Trophoblast cell (in vitro differentiated cells and primary cell): ENCODE measurements around the gene ERBB3.

Source experiments
- DNase-seq, 2 donors: peaks; one replicate each; pipeline ENCODE4 v3.0.0-alpha.2; 2016
- H2AFZ ChIP-seq: 2 replicates; pipeline ENCODE4 v1.6.1; 2013; ENCODE audit warnings: low read length, moderate library complexity, mild to moderate bottlenecking; ENCODE audit not compliant: insufficient read depth, poor library complexity
- H2AK5ac ChIP-seq: 2 replicates; pipeline ENCODE4 v1.6.1; 2013; ENCODE audit warnings: mild to moderate bottlenecking, low read length
- H2BK120ac ChIP-seq: 2 replicates; pipeline ENCODE4 v1.6.1; 2013; ENCODE audit warnings: low read length, mild to moderate bottlenecking, moderate library complexity; ENCODE audit not compliant: insufficient read depth, poor library complexity
- H2BK12ac ChIP-seq: 2 replicates; pipeline ENCODE4 v1.6.1; 2013; ENCODE audit warnings: mild to moderate bottlenecking, low read length, moderate library complexity
- H2BK5ac ChIP-seq: 2 replicates; pipeline ENCODE4 v1.6.1; 2013; ENCODE audit warnings: low read length, low read depth, moderate library complexity, mild to moderate bottlenecking; ENCODE audit not compliant: poor library complexity
- H3K14ac ChIP-seq: 2 replicates; pipeline ENCODE4 v1.6.1; 2013; ENCODE audit warnings: mild to moderate bottlenecking, low read length
- H3K18ac ChIP-seq: 2 replicates; pipeline ENCODE4 v1.6.1; 2013; ENCODE audit warnings: mild to moderate bottlenecking, low read length
- H3K23ac ChIP-seq: 2 replicates; pipeline ENCODE4 v1.6.1; 2013; ENCODE audit warnings: low read length
- H3K27ac ChIP-seq: 2 replicates; pipeline ENCODE4 v1.5.1; 2013; ENCODE audit warnings: low read depth, mild to moderate bottlenecking, inconsistent platforms, low read length, moderate library complexity
- H3K27me3 ChIP-seq: 2 replicates; pipeline ENCODE4 v1.6.1; 2013; ENCODE audit warnings: inconsistent platforms, mild to moderate bottlenecking, low read length, moderate library complexity; ENCODE audit not compliant: insufficient read depth
- H3K36me3 ChIP-seq, 2 experiments: 1 replicate in 1 of 2; 2 replicates in 1 of 2; pipeline ENCODE4 v1.6.1; 2013; ENCODE audit warnings: low read length in 2 of 2, mild to moderate bottlenecking in 2 of 2, moderate library complexity in 1 of 2; ENCODE audit not compliant: insufficient read depth in 2 of 2, control insufficient read depth in 1 of 2
- H3K4ac ChIP-seq: 2 replicates; pipeline ENCODE4 v1.6.1; 2013; ENCODE audit warnings: low read depth, mild to moderate bottlenecking, low read length, moderate library complexity
- H3K4me1 ChIP-seq, 2 experiments: 1 replicate in 1 of 2; 2 replicates in 1 of 2; pipeline ENCODE4 v1.6.1; 2013; ENCODE audit warnings: low read length in 2 of 2, mild to moderate bottlenecking in 2 of 2, moderate library complexity in 1 of 2; ENCODE audit not compliant: insufficient read depth in 2 of 2, control insufficient read depth in 1 of 2
- H3K4me2 ChIP-seq: 2 replicates; pipeline ENCODE4 v1.6.1; 2013; ENCODE audit warnings: inconsistent platforms, mild to moderate bottlenecking, low read length, moderate library complexity
- H3K4me3 ChIP-seq: 2 replicates; pipeline ENCODE4 v1.5.1; 2013; ENCODE audit warnings: mild to moderate bottlenecking, low read depth, low read length, inconsistent platforms
- H3K79me1 ChIP-seq: one replicate; pipeline ENCODE4 v1.6.1; 2013; ENCODE audit warnings: low read length
- H3K79me2 ChIP-seq: 2 replicates; pipeline ENCODE4 v1.6.1; 2013; ENCODE audit warnings: low read length, mild to moderate bottlenecking; ENCODE audit not compliant: control insufficient read depth, insufficient read depth, poor library complexity
- H3K9ac ChIP-seq: 2 replicates; pipeline ENCODE4 v1.6.1; 2013; ENCODE audit warnings: mild to moderate bottlenecking, low read length
- H3K9me3 ChIP-seq: 2 replicates; pipeline ENCODE4 v1.6.1; 2013; ENCODE audit warnings: low read depth, mild to moderate bottlenecking, control low read depth, inconsistent platforms, low read length; ENCODE audit not compliant: insufficient read depth
- H4K12ac ChIP-seq: 2 replicates; pipeline ENCODE4 v1.6.1; 2013; ENCODE audit warnings: low read depth, mild to moderate bottlenecking, low read length, moderate library complexity
- H4K8ac ChIP-seq: 2 replicates; pipeline ENCODE4 v1.6.1; 2013; ENCODE audit warnings: low read depth, mild to moderate bottlenecking, low read length, moderate library complexity
- H4K91ac ChIP-seq: one replicate; pipeline ENCODE4 v1.6.1; 2013; ENCODE audit warnings: low read depth, mild to moderate bottlenecking, low read length, moderate library complexity
- WGBS: extraction: QIAGEN DNeasy Blood & Tissue Kit; methylation state at CpG from one replicate; pipeline ENCODE4 v1.1.7; 2013; ENCODE audit warnings: missing lambda C conversion rate; ENCODE audit not compliant: insufficient read length, insufficient coverage; ENCODE audit errors: extremely low coverage; 5-methylcytosine and 5-hydroxymethylcytosine counted together

ERBB3 gene

DNA sequence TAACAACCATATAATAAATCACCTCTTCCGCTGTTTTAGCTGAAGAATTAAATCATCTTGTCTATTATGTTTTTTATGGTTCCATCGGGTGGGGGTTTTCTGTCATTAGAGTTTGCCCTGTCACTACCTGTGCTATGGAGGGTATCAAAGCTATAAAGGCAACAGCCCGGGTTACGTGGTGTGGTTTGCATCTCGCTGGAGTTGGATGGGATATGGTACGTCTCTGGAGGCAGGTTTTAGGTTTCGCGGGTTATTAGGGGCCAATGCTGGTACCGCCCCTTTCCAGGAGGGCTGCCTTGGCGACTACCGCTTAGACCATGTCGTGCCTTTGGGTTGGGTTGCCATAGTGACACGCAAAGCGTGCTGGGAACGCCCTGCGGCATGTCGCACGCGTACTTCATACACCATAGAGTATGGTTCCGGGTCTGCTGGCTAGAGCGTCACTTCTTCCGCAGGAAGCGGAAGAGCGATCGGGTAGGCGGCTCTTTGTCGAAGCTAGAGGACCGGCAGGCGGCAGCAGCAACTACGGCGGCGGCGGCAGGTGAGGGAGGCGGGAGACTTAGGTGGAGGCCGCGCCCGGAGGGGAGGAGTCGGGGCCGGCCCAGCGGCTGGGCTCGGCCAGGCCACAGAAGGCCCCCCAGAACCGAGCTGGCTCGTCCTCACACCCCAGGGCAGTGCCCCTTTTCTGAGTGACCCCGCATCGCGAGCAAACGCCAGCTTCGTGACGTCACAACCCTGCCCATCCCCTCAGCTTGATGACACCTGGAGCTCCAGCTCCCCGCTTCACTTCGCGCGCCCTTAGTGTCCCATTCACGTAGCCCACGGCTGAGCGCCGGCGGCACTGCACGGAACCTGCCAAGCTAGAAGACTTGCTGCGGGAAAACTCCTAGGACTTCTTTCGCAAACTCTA is 38.1 kb downstream of the ERBB3 start, which contains the start of gene ZC3H10:
ZC3H10 (plus strand) TSS at position 489 of the 910 bp plus-strand sequence. CDS start 2,297 bp downstream, outside the sequence.
- Histone ChIP-seq H3K27me3 (no peaks in the 10 kb centered on the region), H3K23ac (no peak within 1 kb of the TSS), H4K8ac (peak within 1 kb of the TSS; percentile 72), H3K4me2 (peak within 1 kb of the TSS; percentile 82), H3K79me2 (peaks cover 8% of the 10 kb centered on the region), H3K79me1 (peaks cover 12% of the 10 kb centered on the region), H3K18ac (peak within 1 kb of the TSS; percentile 65), H4K12ac (peak within 1 kb of the TSS; percentile 34), H3K27ac (peak within 1 kb of the TSS; percentile 71), H3K9ac (peak within 1 kb of the TSS; percentile 83), H3K4me3 (peak within 1 kb of the TSS; percentile 79), H2BK12ac (no peak within 1 kb of the TSS), H3K9me3 (no peaks in the 10 kb centered on the region), H2BK120ac (peak within 1 kb of the TSS; percentile 9), H3K4ac (peak within 1 kb of the TSS; percentile 12), H2AK5ac (peak within 1 kb of the TSS; percentile 14), H2BK5ac (peak within 1 kb of the TSS; percentile 32), H4K91ac (peak within 1 kb of the TSS; percentile 56), H3K4me1 (peaks cover 6 to 12% of the 10 kb centered on the region in 2 experiments), H2AFZ (peak within 1 kb of the TSS; percentile 40), H3K36me3 (peaks cover 7 to 12% of the 10 kb centered on the region in 2 experiments), H3K14ac (peak within 1 kb of the TSS; percentile 63)
- DNase-seq, result peak; percentile 99 to 100
- WGBS, result no CpG with 5 or more reads among the region's 61 CpGs

DNA sequence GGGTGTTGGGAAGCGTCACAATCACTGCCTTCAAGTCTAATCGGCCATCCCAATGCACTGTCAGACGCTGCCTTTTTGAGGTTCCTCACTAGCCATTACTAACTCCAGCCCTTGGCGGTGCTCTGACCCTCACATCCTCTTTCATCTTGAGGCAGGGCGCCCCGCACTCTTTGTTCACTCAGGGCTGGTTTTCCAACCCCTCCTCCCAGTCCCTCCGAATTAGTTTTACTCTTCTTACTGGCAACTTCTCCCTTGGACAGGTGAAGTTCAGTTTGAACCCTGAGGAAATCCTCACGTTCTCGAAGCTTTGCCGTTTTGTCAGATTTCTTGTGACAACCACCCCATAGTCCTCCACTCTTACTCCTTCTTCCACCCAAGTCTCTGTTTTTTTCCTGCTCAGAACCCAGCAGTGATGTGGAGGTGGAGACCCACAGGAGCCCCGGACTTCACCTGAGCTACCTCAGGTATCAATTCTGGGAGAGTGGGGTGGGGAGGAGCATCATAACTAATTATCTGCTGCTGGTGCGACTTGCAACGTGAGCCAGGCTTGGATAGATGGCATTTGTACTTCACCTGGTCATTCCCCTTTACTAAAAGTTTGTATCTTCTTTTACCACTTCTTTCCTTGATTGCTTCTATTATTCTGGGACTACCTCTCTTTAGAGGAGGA is 38.9 kb downstream of the ERBB3 start:
- Histone ChIP-seq H3K14ac (peak overlapping the region; percentile 33), H3K27me3 (no peaks in the 10 kb centered on the region), H2AFZ (no peak overlapping the region), H3K9ac (peak overlapping the region; percentile 79), H3K9me3 (no peaks in the 10 kb centered on the region), H3K36me3 (peaks cover 7 to 12% of the 10 kb centered on the region in 2 experiments), H3K4me2 (peak overlapping the region; percentile 82), H3K79me2 (peaks cover 8% of the 10 kb centered on the region), H2BK120ac (no peak overlapping the region), H3K18ac (peak overlapping the region; percentile 21), H3K4me1 (peaks cover 6 to 12% of the 10 kb centered on the region in 2 experiments), H3K4me3 (peak overlapping the region; percentile 79), H2BK12ac (no peak overlapping the region), H3K79me1 (peaks cover 12% of the 10 kb centered on the region), H3K4ac (peak overlapping the region; percentile 7), H2AK5ac (peak overlapping the region; percentile 14), H4K8ac (peak overlapping the region; percentile 72), H4K12ac (peak overlapping the region; percentile 34), H2BK5ac (peak overlapping the region; percentile 32), H3K23ac (no peak overlapping the region), H4K91ac (peak overlapping the region; percentile 56), H3K27ac (peak overlapping the region; percentile 66)
- peak in 1 of 2 donors; percentile 5 for DNase-seq
- no CpG with 5 or more reads among the region's 13 CpGs for WGBS

DNA sequence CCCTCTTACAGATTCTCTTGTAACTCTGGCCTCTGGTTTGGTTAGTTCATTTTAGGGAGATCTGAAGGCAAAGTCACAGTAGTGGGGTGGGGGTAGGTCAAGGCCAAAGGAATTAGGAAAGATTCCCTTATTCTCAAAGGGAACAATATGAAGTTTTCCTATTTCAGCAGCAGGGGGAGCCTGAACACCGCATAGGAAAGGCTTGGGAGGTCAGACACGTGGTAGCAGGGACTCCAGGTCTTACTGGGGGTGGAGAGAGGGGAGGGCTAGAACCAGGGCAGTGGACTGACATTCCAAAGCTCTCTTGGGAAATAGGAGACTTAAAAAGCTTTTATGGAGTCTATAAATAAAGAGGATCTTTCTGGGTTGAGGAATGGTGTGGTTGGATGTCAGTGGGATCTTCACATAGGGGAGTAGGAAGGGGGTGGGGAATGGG is 39.4 kb downstream of the ERBB3 start:
- no peak overlapping the region for H4K91ac ChIP-seq
- DNase-seq, result peak; percentile 79 to 95

DNA sequence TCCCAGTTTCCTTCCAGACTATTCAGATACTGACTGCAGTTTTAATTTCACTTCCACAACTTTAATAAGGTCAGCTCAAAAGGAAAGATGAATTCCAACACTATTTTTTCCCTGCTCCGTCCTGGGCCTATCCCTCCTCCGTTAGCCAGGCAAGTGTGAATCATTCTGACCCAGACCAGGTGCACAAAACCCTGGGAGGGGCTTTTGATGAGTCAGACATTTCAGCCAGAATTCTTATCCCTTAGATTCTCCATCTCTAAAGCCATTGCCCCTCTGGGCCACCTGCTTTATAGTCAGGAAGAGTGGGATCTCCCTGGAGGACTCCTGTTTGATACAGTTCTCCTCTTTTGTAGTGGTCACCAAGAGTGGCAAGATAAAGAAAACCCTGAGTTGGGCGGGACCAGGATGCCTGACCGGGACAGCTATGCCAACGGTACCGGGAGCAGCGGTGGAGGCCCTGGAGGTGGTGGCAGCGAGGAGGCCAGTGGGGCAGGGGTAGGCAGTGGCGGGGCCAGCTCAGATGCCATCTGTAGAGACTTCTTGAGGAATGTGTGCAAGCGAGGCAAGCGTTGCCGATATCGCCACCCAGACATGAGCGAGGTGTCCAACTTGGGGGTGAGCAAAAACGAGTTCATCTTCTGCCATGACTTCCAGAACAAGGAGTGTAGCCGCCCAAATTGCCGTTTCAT is 40.3 kb downstream of the ERBB3 start:
- no peak overlapping the region for H2AK5ac ChIP-seq
- H4K12ac ChIP-seq, result no peak overlapping the region
- no peaks in the 10 kb centered on the region for H3K9me3 ChIP-seq
- H3K18ac ChIP-seq, result no peak overlapping the region
- peaks cover 12% of the 10 kb centered on the region for H3K79me1 ChIP-seq
- peak overlapping the region; percentile 4 for H3K4me2 ChIP-seq
- peaks cover 8% of the 10 kb centered on the region for H3K79me2 ChIP-seq
- H2AFZ ChIP-seq, result no peak overlapping the region
- H4K8ac ChIP-seq, result no peak overlapping the region
- no peaks in the 10 kb centered on the region for H3K27me3 ChIP-seq
- peaks cover 7 to 12% of the 10 kb centered on the region in 2 experiments for H3K36me3 ChIP-seq
- H2BK12ac ChIP-seq, result no peak overlapping the region
- peaks cover 6 to 11% of the 10 kb centered on the region in 2 experiments for H3K4me1 ChIP-seq
- H3K9ac ChIP-seq, result no peak overlapping the region
- no peak overlapping the region for H3K23ac ChIP-seq
- no peak overlapping the region for H3K27ac ChIP-seq
- H3K14ac ChIP-seq, result no peak overlapping the region
- H3K4ac ChIP-seq, result no peak overlapping the region
- no peak overlapping the region for H2BK5ac ChIP-seq
- peak in 1 of 2 donors; percentile 9 for DNase-seq
- no peak overlapping the region for H4K91ac ChIP-seq
- H3K4me3 ChIP-seq, result no peak overlapping the region
- no peak overlapping the region for H2BK120ac ChIP-seq
- WGBS, result no CpG with 5 or more reads among the region's 17 CpGs

More for the DNA sequence above, 39.4 kb downstream of the ERBB3 start:
- Histone ChIP-seq H3K4me1 (peaks cover 6 to 12% of the 10 kb centered on the region in 2 experiments), H2BK5ac (no peak overlapping the region), H3K79me2 (peaks cover 8% of the 10 kb centered on the region), H3K4me3 (no peak overlapping the region), H3K4ac (no peak overlapping the region), H2BK12ac (no peak overlapping the region), H2AFZ (no peak overlapping the region), H3K9me3 (no peaks in the 10 kb centered on the region), H2AK5ac (no peak overlapping the region), H3K18ac (no peak overlapping the region), H3K4me2 (peak overlapping the region; percentile 82), H3K79me1 (peaks cover 12% of the 10 kb centered on the region), H4K8ac (no peak overlapping the region), H3K27ac (no peak overlapping the region), H3K14ac (no peak overlapping the region), H4K12ac (no peak overlapping the region), H3K36me3 (peaks cover 7 to 12% of the 10 kb centered on the region in 2 experiments), H3K9ac (no peak overlapping the region), H3K27me3 (no peaks in the 10 kb centered on the region), H2BK120ac (no peak overlapping the region), H3K23ac (no peak overlapping the region)
- no CpG with 5 or more reads among the region's 2 CpGs for WGBS
